Vagina (tissue), 2 donors: Measurements from ENCODE around the gene RAB3IL1.

ENCODE experiments used
- CTCF ChIP-seq, 3 experiments: fragments of 450-650 bp in 2 of 3; fragments of 200-600 bp in 1 of 3; sonication (generic) in 1 of 3; IDR thresholded peaks; one replicate each; pipeline ENCODE4 v1.5.1; 2017 to 2019; ENCODE audit warnings: antibody characterized with exemption in 3 of 3, mild to moderate bottlenecking in 2 of 3, moderate library complexity in 2 of 3
- POLR2A ChIP-seq, 2 donors: fragments of 450-650 bp; IDR thresholded peaks; one replicate each; pipeline ENCODE4 v1.6.1; 2017; ENCODE audit warnings: antibody characterized with exemption in 2 of 2, mild to moderate bottlenecking in 2 of 2, moderate library complexity in 2 of 2

- no peak for TF ChIP-seq POLR2A (IDR thresholded peaks at IDR 0.05)
- TF ChIP-seq CTCF (IDR thresholded peaks at IDR 0.05) = no peak
These were observed 42.5 kb downstream of the RAB3IL1 start for GRCh38 chr11:61874853-61875252.
